B cell (primary cell): ENCODE results near the gene CAMTA2. TPM values are rescaled to one million over a fixed set of nuclear protein-coding genes. Genes with fewer than 3 reads are reported as not detected.
"Not testable (repeated sequence)": the region's sequence is repeated elsewhere in the genome, so short reads cannot be mapped to it uniquely, and the experiment has no call there.

Experiments
- ATAC-seq: fragments of 200-7000 bp; cut with Tn5 transposase; one replicate; pipeline ENCODE4 v1.10.0; 2021; ENCODE audit warnings: low read depth, mild to moderate bottlenecking, moderate number of reproducible peaks, moderate library complexity
- CTCF ChIA-PET: fragments of 350-600 bp; sonication (Branson Sonifier 250); formaldehyde crosslinking; loops from one replicate; lab custom pipeline; 2021; ENCODE audit warnings: antibody characterized with exemption, inconsistent platforms; lab: Charles Lee
- POLR2A ChIA-PET: fragments of 350-600 bp; sonication (Branson Sonifier 250); formaldehyde crosslinking; loops from one replicate; lab custom pipeline; 2021; ENCODE audit warnings: antibody characterized with exemption; lab: Charles Lee
- DNase-seq: peaks from one replicate; pipeline ENCODE4 v3.0.0; 2013
- H2AFZ ChIP-seq: 2 replicates; pipeline ENCODE4 v1.6.1; 2012; ENCODE audit warnings: mild to moderate bottlenecking, low read depth, low read length; ENCODE audit not compliant: insufficient read depth, poor library complexity, severe bottlenecking
- H3K27ac ChIP-seq, 2 donors: 1 replicate in 1 of 2; 2 replicates in 1 of 2; pipeline ENCODE4 v1.5.1; 2012 to 2013; ENCODE audit warnings: low read length in 2 of 2, mild to moderate bottlenecking in 2 of 2, moderate library complexity in 1 of 2
- H3K27me3 ChIP-seq, 4 experiments: fragments of 200-600 bp in 1 of 4; sonication (generic) in 1 of 4; replicated peaks in 1 of 4; 1 replicate in 2 of 4; 2 replicates in 2 of 4; pipeline versions ENCODE4 v1.6.1 to v1.7.0; 2013 to 2016; ENCODE audit warnings: low read length in 3 of 4, mild to moderate bottlenecking in 2 of 4, mixed read lengths in 1 of 4, moderate library complexity in 1 of 4; ENCODE audit not compliant: insufficient read depth in 4 of 4, control insufficient read depth in 3 of 4; ENCODE audit errors: control extremely low read depth in 1 of 4
- H3K36me3 ChIP-seq, 2 experiments: replicated peaks in 1 of 2; 1 replicate in 1 of 2; 2 replicates in 1 of 2; pipeline versions ENCODE4 v1.6.1 to v1.7.1; 2013; ENCODE audit warnings: low read length in 1 of 2; ENCODE audit not compliant: insufficient read depth in 2 of 2, control insufficient read depth in 1 of 2; ENCODE audit errors: control extremely low read depth in 1 of 2, extremely low read depth in 1 of 2
- H3K4me1 ChIP-seq, 2 donors: fragments of 200-600 bp in 1 of 2; sonication (generic) in 1 of 2; 1 replicate in 1 of 2; 2 replicates in 1 of 2; pipeline versions ENCODE4 v1.5.1 to v1.6.1; 2013 to 2017; ENCODE audit warnings: low read length in 2 of 2; ENCODE audit not compliant: control insufficient read depth in 2 of 2, insufficient read depth in 2 of 2
- H3K4me2 ChIP-seq: replicated peaks from 2 replicates; pipeline ENCODE3; 2012; ENCODE audit warnings: mild to moderate bottlenecking, low read depth, low read length; ENCODE audit not compliant: poor library complexity, severe bottlenecking
- H3K4me3 ChIP-seq, 5 experiments: fragments of 200-600 bp in 1 of 5; sonication (generic) in 1 of 5; 1 replicate in 3 of 5; 2 replicates in 2 of 5; pipeline versions ENCODE4 v1.5.1 to v1.7.0; 2011 to 2016; ENCODE audit warnings: low read length in 4 of 5, mild to moderate bottlenecking in 4 of 5, low read depth in 2 of 5, control low read depth in 1 of 5, moderate library complexity in 1 of 5; ENCODE audit not compliant: insufficient read depth in 1 of 5; ENCODE audit errors: control extremely low read depth in 1 of 5, extremely low read depth in 1 of 5
- H3K79me2 ChIP-seq: fragments of 200-600 bp; sonication (generic); one replicate; pipeline ENCODE4 v1.6.0; 2016; ENCODE audit warnings: low read length; ENCODE audit not compliant: control insufficient read depth, insufficient read depth
- H3K9ac ChIP-seq: fragments of 200-600 bp; sonication (generic); 2 replicates; pipeline ENCODE4 v1.6.1; 2017; ENCODE audit warnings: mild to moderate bottlenecking, low read length, moderate library complexity
- H3K9me3 ChIP-seq, 3 donors: one replicate each; pipeline versions ENCODE4 v1.6.1 to v1.7.1; 2013; ENCODE audit warnings: low read length in 2 of 3; ENCODE audit not compliant: control insufficient read depth in 2 of 3, insufficient read depth in 1 of 3; ENCODE audit errors: control extremely low read depth in 1 of 3
- H4K20me1 ChIP-seq: 2 replicates; pipeline ENCODE4 v1.6.0; 2012; ENCODE audit warnings: mild to moderate bottlenecking, low read length; ENCODE audit not compliant: insufficient read depth, control insufficient read depth, poor library complexity, severe bottlenecking
- H3K27ac Mint-ChIP-seq: one replicate; pipeline ENCODE4 v1.8.0; 2021; ENCODE audit warnings: mixed read lengths
- H3K27me3 Mint-ChIP-seq: one replicate; pipeline ENCODE4 v1.8.0; 2021; ENCODE audit warnings: mixed read lengths
- H3K4me1 Mint-ChIP-seq: one replicate; pipeline ENCODE4 v1.8.0; 2021; ENCODE audit warnings: mixed read lengths
- H3K4me3 Mint-ChIP-seq: one replicate; pipeline ENCODE4 v1.8.0; 2021; ENCODE audit warnings: mixed read lengths
- H3K9me3 Mint-ChIP-seq: one replicate; pipeline ENCODE4 v1.8.0; 2022; ENCODE audit warnings: mixed read lengths; ENCODE audit not compliant: insufficient read depth
- CTCF ChIP-seq: fragments of 200-600 bp; IDR thresholded peaks from one replicate; pipeline ENCODE4 v1.8.0; 2022; ENCODE audit warnings: antibody characterized with exemption, mild to moderate bottlenecking
- EZH2 ChIP-seq: IDR thresholded peaks from 2 replicates; pipeline ENCODE4 v1.6.1; 2012; ENCODE audit warnings: borderline replicate concordance, low read depth, mild to moderate bottlenecking, moderate library complexity, low read length; ENCODE audit not compliant: insufficient read depth, poor library complexity, severe bottlenecking
- WGBS: methylation state at CpG from one replicate; pipeline ENCODE4 v1.1.5; 2013; ENCODE audit warnings: missing lambda C conversion rate; ENCODE audit not compliant: insufficient coverage; 5-methylcytosine and 5-hydroxymethylcytosine counted together
- intact Hi-C: fragments of 100-400 bp; cut with micrococcal nuclease; formaldehyde crosslinking; loops from one replicate; pipeline ENCODE4 v1.10.0; 2022
- polyA plus RNA-seq: library from polyadenylated mRNA; depleted of rRNA; stranded (reverse); fragments of >200 nt; gene quantifications from 2 replicates; pipeline ENCODE4 v1.2.3, GENCODE V29; 2012
- total RNA-seq, 2 donors: library from RNA; stranded (reverse); fragments of 120-200 nt in 1 of 2; gene quantifications; 1 replicate in 1 of 2; 2 replicates in 1 of 2; pipeline versions ENCODE4 v1.2.3 to v1.2.4, GENCODE V29; 2013 to 2022

The CAMTA2 gene
- total and polyA plus RNA-seq, 2 donors (not counting 1 experiment from before 2014, with no cell fraction given) = 48.3 to 57.9 TPM

GRCh38 chr17:5030168-5030567 is 42.7 kb upstream of the CAMTA2 start:
- ATAC-seq, H3K4me2 ChIP-seq, H3K9me3 ChIP-seq, H3K27me3 Mint-ChIP-seq, H3K9ac ChIP-seq, H2AFZ ChIP-seq, DNase-seq, H3K36me3 ChIP-seq, H3K9me3 Mint-ChIP-seq, H3K27ac ChIP-seq, H3K4me3 ChIP-seq, H3K27ac Mint-ChIP-seq, H3K79me2 ChIP-seq, H3K4me3 Mint-ChIP-seq, H4K20me1 ChIP-seq: not testable (repeated sequence)
- H3K4me1 Mint-ChIP-seq = peaks cover 25% of the 10 kb centered on the region
- WGBS = no CpG with 5 or more reads among the region's 2 CpGs
- CTCF ChIA-PET = interaction anchor here (0.7 to 7.8 kb wide), 17 partner anchors 12 to 411 kb away, joined by 3 to 153 read pairs (median 4); partner anchors contain the start of genes INCA1, SPAG7 and ZFP3
- intact Hi-C loops = loop anchor here (2.0 to 5.0 kb wide), 3 partner anchors 19 to 47 kb away; partner anchors contain the start of genes INCA1, KIF1C and ZFP3
- H3K4me1 ChIP-seq = peaks cover 7 to 18% of the 10 kb centered on the region in 2 donors
- peaks cover 0 to 16% (median 5%) of the 10 kb centered on the region in 4 experiments for H3K27me3 ChIP-seq
- POLR2A ChIA-PET = interaction anchor here (0.7 to 1.1 kb wide), 2 partner anchors 19 to 43 kb away, joined by 3 to 8 read pairs; partner anchors contain the start of gene CAMTA2

- ATAC-seq (no peak), DNase-seq (no peak)
- WGBS = 100% methylated on average over 3 of the region's 5 CpGs
- no peaks in the 10 kb centered on the region for H3K36me3 ChIP-seq
- H3K27me3 ChIP-seq = peaks cover 0 to 4% (median 0%) of the 10 kb centered on the region in 4 experiments
- no peak overlapping the region for H3K27ac ChIP-seq
- intact Hi-C loops = no loop called here
- no peaks in the 10 kb centered on the region for H4K20me1 ChIP-seq
- no peaks in the 10 kb centered on the region for H3K79me2 ChIP-seq
- ChIA-PET POLR2A (interaction anchor here (0.7 to 1.0 kb wide), 2 partner anchors 22 to 405 kb away, joined by 3 to 5 read pairs; no protein-coding TSS in a partner anchor), CTCF (interaction anchor here (0.6 to 7.8 kb wide), 6 partner anchors 9 to 33 kb away, joined by 3 to 153 read pairs (median 13); no protein-coding TSS in a partner anchor)
- Mint-ChIP-seq H3K27me3 (no peaks in the 10 kb centered on the region), H3K4me3 (no peak overlapping the region), H3K9me3 (no peaks in the 10 kb centered on the region), H3K4me1 (peaks cover 21% of the 10 kb centered on the region), H3K27ac (no peak overlapping the region)
- H3K4me3 ChIP-seq = no peak overlapping the region
- no peak overlapping the region for H3K4me2 ChIP-seq
- no peak overlapping the region for H3K9ac ChIP-seq
- no peak overlapping the region for H2AFZ ChIP-seq
- peaks cover 7 to 18% of the 10 kb centered on the region in 2 donors for H3K4me1 ChIP-seq
- TF ChIP-seq CTCF (no peak), EZH2 (no peak)
- H3K9me3 ChIP-seq = no peaks in the 10 kb centered on the region
Measured at GRCh38 chr17:5027916-5028315, 40.4 kb upstream of the CAMTA2 start.
